ENCODE results near the gene CMIP. TPM values are rescaled to one million over a fixed set of nuclear protein-coding genes. Genes with fewer than 3 reads are reported as not detected.

CMIP gene
- total RNA-seq, 1 experiment from 2014 or later = 25.7 TPM

- peaks cover under 1% of the 10 kb centered on the region; the same call in 1 of the 2 replicates for H3K4me1 ChIP-seq (ENCODE audit: insufficient read depth, low read length)
- TF ChIP-seq EZH2phosphoT487 (IDR thresholded peaks at IDR 0.05; ENCODE audit: borderline replicate concordance, low read length) (no peak), EZH2 (IDR thresholded peaks at IDR 0.05; ENCODE audit: low read length, unreplicated experiment) (no peak), CTCF (conservative IDR thresholded peaks at IDR 0.05; ENCODE audit: low read depth, low read length) (no peak)
- peaks cover 83% of the 10 kb centered on the region for H4K20me1 ChIP-seq (ENCODE audit: low read length)
- ChIA-PET POLR2A (ENCODE audit: unreplicated experiment) (no interaction called here), CTCF (no interaction called here)
- DNase-seq (no peak), ATAC-seq (no peak)
- no peak overlapping the region for H3K9ac ChIP-seq (ENCODE audit: low read length)
- H3K9me3 ChIP-seq (ENCODE audit: low read length) = no peaks in the 10 kb centered on the region
- intact Hi-C loops (cut with micrococcal nuclease) = no loop called here
- H3K79me2 ChIP-seq (ENCODE audit: low read length) = peaks cover 100% of the 10 kb centered on the region
- no peaks in the 10 kb centered on the region for H3K9me2 ChIP-seq (replicated peaks; ENCODE audit: low read length)
- no peak overlapping the region for H2AFZ ChIP-seq (ENCODE audit: low read length)
- no TSS peak for BruUV-seq (replicated peaks)
- no peaks in the 10 kb centered on the region for H3F3A ChIP-seq (ENCODE audit: low read length, unreplicated experiment)
- H3K27ac ChIP-seq (ENCODE audit: low read length) = no peak overlapping the region
- peaks cover 4% of the 10 kb centered on the region for H3K36me3 ChIP-seq (ENCODE audit: low read depth, low read length)
- H3K4me2 ChIP-seq (ENCODE audit: low read length) = no peak overlapping the region
- no peaks in the 10 kb centered on the region for H3K27me3 ChIP-seq (ENCODE audit: low read length)
- H3K4me3 ChIP-seq (ENCODE audit: low read length) = no peak overlapping the region
Measured at GRCh38 chr16:81456523-81457325, 12.1 kb downstream of the CMIP start.

- TF ChIP-seq CTCF (conservative IDR thresholded peaks at IDR 0.05; ENCODE audit: low read depth, low read length) = no peak
- no peak for TF ChIP-seq EZH2 (IDR thresholded peaks at IDR 0.05; ENCODE audit: low read length, unreplicated experiment)
- no peak for TF ChIP-seq EZH2phosphoT487 (IDR thresholded peaks at IDR 0.05; ENCODE audit: borderline replicate concordance, low read length)
- no peak overlapping the region for H3K27ac ChIP-seq (ENCODE audit: low read length)
- no peaks in the 10 kb centered on the region for H3F3A ChIP-seq (ENCODE audit: low read length, unreplicated experiment)
- H3K4me1 ChIP-seq (ENCODE audit: insufficient read depth, low read length) = no peaks in the 10 kb centered on the region; the same call in 1 of the 2 replicates
- peaks cover 4% of the 10 kb centered on the region for H3K36me3 ChIP-seq (ENCODE audit: low read depth, low read length)
- no peaks in the 10 kb centered on the region for H3K27me3 ChIP-seq (ENCODE audit: low read length)
- ATAC-seq (0 out of 2 replicates have a peak, but pooled peaks have one; percentile 34), DNase-seq (no peak)
- H3K4me2 ChIP-seq (ENCODE audit: low read length) = no peak overlapping the region
- H3K9me3 ChIP-seq (ENCODE audit: low read length) = no peaks in the 10 kb centered on the region
- no peak overlapping the region for H2AFZ ChIP-seq (ENCODE audit: low read length)
- H3K4me3 ChIP-seq (ENCODE audit: low read length) = no peak overlapping the region
- ChIA-PET CTCF (no interaction called here), POLR2A (ENCODE audit: unreplicated experiment) (no interaction called here)
- no peaks in the 10 kb centered on the region for H3K9me2 ChIP-seq (replicated peaks; ENCODE audit: low read length)
- intact Hi-C loops (cut with micrococcal nuclease) = no loop called here
- H4K20me1 ChIP-seq (ENCODE audit: low read length) = peaks cover 83% of the 10 kb centered on the region
- no peak overlapping the region for H3K9ac ChIP-seq (ENCODE audit: low read length)
- peaks cover 100% of the 10 kb centered on the region for H3K79me2 ChIP-seq (ENCODE audit: low read length)
- BruUV-seq (replicated peaks) = no TSS peak
Measured at GRCh38 chr16:81457326-81458133, 12.9 kb downstream of the CMIP start.
